OCI-LY7 (cell line): ENCODE data around the gene GPSM1. TPM values are rescaled to one million over a fixed set of nuclear protein-coding genes. Genes with fewer than 3 reads are reported as not detected.

Source experiments
- BruUV-seq: library from RNA; stranded (reverse); fragments of 400-500 nt; replicated peaks from 2 replicates; lab custom pipeline; 2021; lab: Mats Ljungman, UMichigan
- CTCF ChIA-PET: fragments of 300-600 bp; sonication (Branson Sonifier 250); formaldehyde crosslinking; loops from one replicate; lab custom pipeline; 2022; ENCODE audit warnings: antibody characterized with exemption; ENCODE audit not compliant: unreplicated experiment; lab: Charles Lee
- POLR2A ChIA-PET: fragments of 300-600 bp; sonication (Branson Sonifier 250); formaldehyde crosslinking; loops from one replicate; lab custom pipeline; 2022; ENCODE audit warnings: antibody characterized with exemption; lab: Charles Lee
- DNase-seq: peaks from one replicate; pipeline ENCODE4 v3.0.0-alpha.2; 2015; ENCODE audit warnings: low spot score
- H2AFZ ChIP-seq: fragments of 200-600 bp; sonication (generic), shearing (Covaris generic); 2 replicates; pipeline ENCODE4 v1.6.1; 2014; ENCODE audit warnings: mild to moderate bottlenecking, antibody characterized with exemption, low read length, moderate library complexity
- H3K27ac ChIP-seq: fragments of 200-600 bp; sonication (generic); 2 replicates; pipeline ENCODE4 v1.5.1; 2014; ENCODE audit warnings: mixed run types, low read depth, mild to moderate bottlenecking, moderate library complexity, low read length, inconsistent platforms; ENCODE audit not compliant: poor library complexity, severe bottlenecking
- H3K36me3 ChIP-seq: fragments of 200-600 bp; sonication (generic); 2 replicates; pipeline ENCODE4 v1.6.1; 2014; ENCODE audit warnings: mild to moderate bottlenecking, antibody characterized with exemption, low read length, moderate library complexity, mixed read lengths; ENCODE audit not compliant: insufficient read depth
- H3K4me1 ChIP-seq: fragments of 200-600 bp; sonication (generic); 2 replicates; pipeline ENCODE4 v1.5.1; 2014; ENCODE audit warnings: mild to moderate bottlenecking, low read length; ENCODE audit not compliant: insufficient read depth, poor library complexity, severe bottlenecking
- H3K4me2 ChIP-seq: fragments of 200-600 bp; sonication (generic); 2 replicates; pipeline ENCODE4 v1.6.1; 2014; ENCODE audit warnings: mild to moderate bottlenecking, low read length
- H3K4me3 ChIP-seq: fragments of 200-600 bp; sonication (generic); 2 replicates; pipeline ENCODE4 v1.5.1; 2014; ENCODE audit warnings: mild to moderate bottlenecking, low read depth, low read length; ENCODE audit not compliant: poor library complexity, severe bottlenecking
- H3K79me2 ChIP-seq: fragments of 200-600 bp; sonication (generic); 2 replicates; pipeline ENCODE4 v1.6.1; 2016; ENCODE audit warnings: low read depth, mild to moderate bottlenecking, low read length, moderate library complexity, mixed read lengths; ENCODE audit not compliant: insufficient read depth
- H3K9me2 ChIP-seq: fragments of 200-600 bp; sonication (generic); 2 replicates; pipeline ENCODE4 v1.6.1; 2016; ENCODE audit warnings: mild to moderate bottlenecking, low read length, mixed read lengths; ENCODE audit not compliant: insufficient read depth
- H3K9me3 ChIP-seq: fragments of 200-600 bp; sonication (generic); 2 replicates; pipeline ENCODE4 v1.6.1; 2014; ENCODE audit warnings: mild to moderate bottlenecking, mixed run types, low read length, mixed read lengths
- H4K20me1 ChIP-seq: fragments of 200-600 bp; sonication (generic); 2 replicates; pipeline ENCODE4 v1.6.1; 2014; ENCODE audit warnings: mild to moderate bottlenecking, antibody characterized with exemption, low read length, moderate library complexity, mixed read lengths; ENCODE audit not compliant: insufficient read depth
- EZH2phosphoT487 ChIP-seq: fragments of 200-600 bp; sonication (generic); IDR thresholded peaks from 2 replicates; pipeline ENCODE4 v1.6.1; 2018; ENCODE audit warnings: low read depth, borderline replicate concordance, mild to moderate bottlenecking, mixed run types, antibody characterized with exemption, low read length, moderate library complexity, mixed read lengths
- intact Hi-C: fragments of 100-400 bp; cut with micrococcal nuclease; formaldehyde crosslinking; loops from one replicate; pipeline ENCODE4 v1.10.0; 2022; ENCODE audit not compliant: unreplicated experiment
- total RNA-seq, 2 experiments: library from RNA; depleted of rRNA in 1 of 2; stranded (reverse); fragments of >200 nt in 1 of 2; shearing (Covaris generic) in 1 of 2; gene quantifications; 2 replicates each; pipeline ENCODE4 v1.2.3, GENCODE V29; 2014 to 2022
- TF ChIP-seq, protein P1 (sequence below): fragments of 200-600 bp; sonication (generic); conservative IDR thresholded peaks from 2 replicates; pipeline ENCODE4 v1.5.1; 2014; ENCODE audit warnings: mild to moderate bottlenecking, antibody characterized with exemption, low read length, moderate library complexity, mixed read lengths

The GPSM1 gene
- total RNA-seq, 2 experiments from 2014 or later, result not detected

DNA sequence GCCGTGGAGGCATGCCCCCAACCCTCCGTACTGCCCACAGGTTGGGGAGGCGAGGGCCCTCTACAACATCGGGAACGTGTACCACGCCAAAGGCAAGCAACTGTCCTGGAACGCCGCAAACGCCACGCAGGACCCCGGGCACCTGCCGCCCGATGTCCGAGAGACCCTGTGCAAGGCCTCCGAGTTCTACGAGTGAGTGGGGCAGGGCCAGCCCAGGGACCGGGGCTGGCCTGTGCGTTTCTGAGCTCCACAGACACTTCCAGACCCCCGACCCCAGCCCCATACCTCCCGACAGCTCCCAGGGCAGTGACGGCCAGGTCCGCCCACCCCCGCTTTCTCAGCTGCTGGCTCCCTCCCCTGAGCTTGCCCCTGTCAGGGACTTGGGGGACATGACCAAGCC lies 9.5 kb downstream of the GPSM1 start:
- no peak for TF ChIP-seq EZH2phosphoT487
- TF ChIP-seq, protein P1, sequence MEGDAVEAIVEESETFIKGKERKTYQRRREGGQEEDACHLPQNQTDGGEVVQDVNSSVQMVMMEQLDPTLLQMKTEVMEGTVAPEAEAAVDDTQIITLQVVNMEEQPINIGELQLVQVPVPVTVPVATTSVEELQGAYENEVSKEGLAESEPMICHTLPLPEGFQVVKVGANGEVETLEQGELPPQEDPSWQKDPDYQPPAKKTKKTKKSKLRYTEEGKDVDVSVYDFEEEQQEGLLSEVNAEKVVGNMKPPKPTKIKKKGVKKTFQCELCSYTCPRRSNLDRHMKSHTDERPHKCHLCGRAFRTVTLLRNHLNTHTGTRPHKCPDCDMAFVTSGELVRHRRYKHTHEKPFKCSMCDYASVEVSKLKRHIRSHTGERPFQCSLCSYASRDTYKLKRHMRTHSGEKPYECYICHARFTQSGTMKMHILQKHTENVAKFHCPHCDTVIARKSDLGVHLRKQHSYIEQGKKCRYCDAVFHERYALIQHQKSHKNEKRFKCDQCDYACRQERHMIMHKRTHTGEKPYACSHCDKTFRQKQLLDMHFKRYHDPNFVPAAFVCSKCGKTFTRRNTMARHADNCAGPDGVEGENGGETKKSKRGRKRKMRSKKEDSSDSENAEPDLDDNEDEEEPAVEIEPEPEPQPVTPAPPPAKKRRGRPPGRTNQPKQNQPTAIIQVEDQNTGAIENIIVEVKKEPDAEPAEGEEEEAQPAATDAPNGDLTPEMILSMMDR, result no peak
- intact Hi-C loops, result no loop called here
- BruUV-seq, result no TSS peak
- Histone ChIP-seq H3K4me2 (no peak overlapping the region), H3K9me2 (no peaks in the 10 kb centered on the region), H3K9me3 (no peaks in the 10 kb centered on the region), H4K20me1 (no peaks in the 10 kb centered on the region), H2AFZ (no peak overlapping the region), H3K27ac (no peak overlapping the region), H3K36me3 (no peaks in the 10 kb centered on the region), H3K4me1 (no peaks in the 10 kb centered on the region), H3K79me2 (no peaks in the 10 kb centered on the region), H3K4me3 (no peak overlapping the region)
- no peak for DNase-seq
- CTCF ChIA-PET, result no interaction called here
- POLR2A ChIA-PET, result no interaction called here

DNA sequence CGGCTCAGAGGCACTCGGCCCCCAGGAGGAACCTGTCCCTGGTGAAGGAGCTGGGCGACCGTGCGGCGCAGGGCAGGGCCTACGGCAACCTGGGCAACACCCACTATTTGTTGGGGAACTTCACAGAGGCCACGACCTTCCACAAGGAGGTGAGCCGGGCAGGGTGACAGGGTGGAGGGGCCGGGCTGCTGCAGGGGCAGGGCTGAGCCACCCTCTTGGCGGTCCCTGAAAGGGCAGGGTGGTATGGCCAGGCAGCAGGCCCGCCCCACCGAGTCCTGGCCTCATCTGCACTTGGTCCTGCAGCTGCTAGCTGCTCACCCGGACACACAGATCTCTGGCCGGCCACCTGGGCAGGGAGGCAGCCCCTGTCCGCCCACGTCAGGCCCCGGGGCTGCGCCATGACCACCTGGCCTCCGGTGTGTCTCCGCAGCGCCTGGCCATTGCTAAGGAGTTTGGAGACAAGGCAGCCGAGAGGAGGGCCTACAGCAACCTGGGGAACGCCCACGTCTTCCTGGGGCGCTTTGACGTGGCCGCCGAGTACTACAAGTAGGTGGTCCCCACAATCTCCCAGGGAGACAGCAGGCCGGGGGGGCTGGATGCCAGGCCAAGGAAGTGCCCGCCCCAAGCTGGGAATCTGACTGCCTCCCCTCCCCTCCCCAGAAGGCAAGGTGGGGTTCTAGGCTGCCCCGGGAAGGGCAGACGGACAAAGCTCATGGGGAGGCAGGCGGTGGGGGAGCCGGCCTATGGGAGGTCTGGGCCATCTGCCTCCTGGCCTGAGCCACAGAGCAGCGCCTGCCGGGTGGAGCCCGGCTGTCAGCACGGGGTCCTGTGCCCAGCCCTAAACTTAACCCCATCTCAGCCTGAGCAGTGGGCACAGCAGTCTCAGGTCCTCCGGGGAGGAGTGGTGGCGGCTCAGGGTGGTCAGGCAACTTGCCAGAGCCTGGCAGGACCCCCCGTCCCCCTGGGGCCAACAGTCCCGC lies 10.4 kb downstream of the GPSM1 start:
- Histone ChIP-seq H2AFZ (no peak overlapping the region), H3K4me2 (no peak overlapping the region), H3K27ac (no peak overlapping the region), H3K9me2 (no peaks in the 10 kb centered on the region), H3K4me1 (no peaks in the 10 kb centered on the region), H4K20me1 (no peaks in the 10 kb centered on the region), H3K9me3 (no peaks in the 10 kb centered on the region), H3K79me2 (no peaks in the 10 kb centered on the region), H3K4me3 (no peak overlapping the region), H3K36me3 (no peaks in the 10 kb centered on the region)
- no peak for DNase-seq
- ChIA-PET POLR2A (no interaction called here), CTCF (interaction anchor here (0.6 kb wide), 1 partner anchor 63 kb away, joined by 3 read pairs; no protein-coding TSS in a partner anchor)
- no TSS peak for BruUV-seq
- no peak for TF ChIP-seq EZH2phosphoT487
- TF ChIP-seq, protein P1, result no peak
- intact Hi-C loops, result no loop called here

- no peak overlapping the region for H3K4me2 ChIP-seq
- no peaks in the 10 kb centered on the region for H4K20me1 ChIP-seq
- H3K4me1 ChIP-seq, result no peaks in the 10 kb centered on the region
- CTCF ChIA-PET, result interaction anchor here (0.6 kb wide), 1 partner anchor 62 kb away, joined by 3 read pairs; no protein-coding TSS in a partner anchor
- DNase-seq, result no peak
- no peak overlapping the region for H2AFZ ChIP-seq
- no peaks in the 10 kb centered on the region for H3K36me3 ChIP-seq
- H3K79me2 ChIP-seq, result no peaks in the 10 kb centered on the region
- no peak overlapping the region for H3K4me3 ChIP-seq
- POLR2A ChIA-PET, result no interaction called here
- intact Hi-C loops, result no loop called here
- no TSS peak for BruUV-seq
- no peak overlapping the region for H3K27ac ChIP-seq
- H3K9me2 ChIP-seq, result no peaks in the 10 kb centered on the region
- H3K9me3 ChIP-seq, result no peaks in the 10 kb centered on the region
- no peak for TF ChIP-seq EZH2phosphoT487
- TF ChIP-seq, protein P1, result no peak
Measured at GRCh38 chr9:136338511-136338910, 11.2 kb downstream of the GPSM1 start.
